ENCODE measurements around the gene CDC42EP2.

The CDC42EP2 gene

DNA sequence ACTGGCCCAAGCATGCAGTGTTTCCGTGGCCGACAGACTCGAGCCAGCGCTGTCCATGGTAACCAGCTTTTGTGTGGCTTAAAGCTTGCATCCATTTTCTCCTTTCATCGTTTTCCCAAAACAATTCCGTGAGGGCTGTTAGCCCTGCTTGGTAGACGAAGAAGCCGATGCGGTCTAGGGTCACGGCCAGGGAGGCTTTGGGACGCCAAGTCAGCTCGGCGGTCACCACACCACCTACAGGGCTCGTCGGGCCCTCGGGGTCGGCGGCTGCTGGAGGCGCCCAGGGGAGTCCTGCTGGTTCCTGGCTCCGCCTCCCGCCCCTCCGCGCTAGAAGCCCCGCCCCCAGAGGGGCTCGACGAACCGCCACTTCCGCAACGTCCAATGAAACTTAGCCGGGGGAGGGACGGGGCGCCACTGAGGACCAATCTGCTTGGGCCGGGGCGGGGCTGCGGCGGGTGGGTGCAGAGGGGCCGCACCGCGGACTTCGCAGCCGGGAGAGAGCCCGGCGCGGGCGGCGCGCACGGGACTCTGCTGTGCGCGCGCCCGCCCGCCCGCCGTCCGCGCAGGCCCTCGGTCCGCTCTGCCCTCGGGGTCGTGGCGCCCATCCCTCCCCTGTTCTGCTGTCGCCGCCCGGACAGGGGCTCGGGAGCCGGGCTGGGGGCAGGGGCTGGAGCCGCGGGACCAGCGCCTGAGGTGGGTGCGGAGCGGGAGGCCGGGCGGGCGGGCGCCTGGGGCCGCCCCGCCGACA is 39.8 kb downstream of the CDC42EP2 start, which contains the start of gene TIGD3:
Gene TIGD3, plus strand, starts transcription at position 487 of the 748 bp plus-strand sequence. CDS start 1,058 bp downstream, outside the sequence.
- Histone ChIP-seq H3K27me3 (ENCODE audit: control insufficient read depth in 5 of 5, insufficient read depth in 4 of 5, low read length in 5 of 5) (peaks cover 7 to 16% (median 8%) of the 10 kb centered on the region in 5 donors), H3K36me3 (ENCODE audit: control insufficient read depth in 5 of 5, insufficient read depth in 5 of 5, low read length in 5 of 5) (peaks cover 3 to 33% (median 30%) of the 10 kb centered on the region in 5 donors), H3K9ac (ENCODE audit: low read length in 5 of 5) (peak within 1 kb of the TSS in 3 of 5 donors; percentile 57 to 72 (median 67)), H3K4me3 (ENCODE audit: low read depth in 1 of 5, low read length in 5 of 5) (peak within 1 kb of the TSS; percentile 65 to 79 (median 76)), H3K27ac (ENCODE audit: low read depth, low read length) (no peak within 1 kb of the TSS), H3K9me3 (ENCODE audit: control insufficient read depth in 5 of 5, low read length in 5 of 5) (no peaks in the 10 kb centered on the region), H3K4me1 (ENCODE audit: control insufficient read depth in 5 of 5, insufficient read depth in 5 of 5, low read length in 5 of 5) (peaks cover 6 to 25% (median 23%) of the 10 kb centered on the region in 5 donors)

DNA sequence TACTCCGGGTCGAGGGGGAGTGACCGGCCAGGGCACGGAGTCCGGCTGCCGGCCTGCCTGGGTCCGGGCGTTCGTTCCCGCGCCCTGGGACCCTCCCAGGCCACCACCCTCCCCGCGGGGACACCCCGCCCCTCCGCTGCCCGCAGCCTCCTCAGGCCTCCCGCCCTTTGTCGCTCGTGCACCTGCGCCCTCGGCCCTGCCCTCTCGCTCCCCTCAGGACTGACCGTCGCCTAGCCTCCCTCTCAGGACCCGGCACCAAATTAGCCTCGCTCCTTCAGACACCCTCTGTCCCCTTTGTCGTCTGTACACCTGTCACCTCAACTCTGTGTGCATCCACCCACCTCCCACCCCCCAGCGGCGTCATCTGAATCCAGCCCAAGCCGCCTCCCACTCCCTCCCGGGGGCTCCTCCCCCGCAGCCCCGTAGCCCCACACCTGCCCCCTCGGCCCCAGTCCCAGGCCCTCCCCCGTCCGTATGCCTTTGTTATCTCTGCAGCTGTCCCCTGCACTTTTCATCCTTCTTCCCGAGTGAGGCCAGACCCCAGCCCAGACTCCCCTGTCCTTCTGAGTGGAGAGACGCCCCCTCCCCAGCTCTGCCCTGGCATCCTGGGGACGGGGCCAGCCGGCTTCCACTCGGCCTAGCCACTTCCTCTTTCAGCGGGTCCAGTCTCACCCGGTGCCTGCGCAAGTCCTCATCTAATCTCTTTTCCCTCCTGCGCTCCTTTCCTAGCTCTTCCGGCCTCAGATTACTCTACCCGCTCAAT is 40.5 kb downstream of the CDC42EP2 start:
- Histone ChIP-seq H3K9me3 (ENCODE audit: control insufficient read depth in 5 of 5, low read length in 5 of 5) (no peaks in the 10 kb centered on the region), H3K4me3 (ENCODE audit: low read depth in 1 of 5, low read length in 5 of 5) (peak overlapping the region in 4 of 5 donors; percentile 44 to 74 (median 64)), H3K27me3 (ENCODE audit: control insufficient read depth in 5 of 5, insufficient read depth in 4 of 5, low read length in 5 of 5) (peaks cover 7 to 16% (median 8%) of the 10 kb centered on the region in 5 donors), H3K27ac (ENCODE audit: low read depth, low read length) (no peak overlapping the region), H3K4me1 (ENCODE audit: control insufficient read depth in 5 of 5, insufficient read depth in 5 of 5, low read length in 5 of 5) (peaks cover 6 to 25% (median 23%) of the 10 kb centered on the region in 5 donors), H3K36me3 (ENCODE audit: control insufficient read depth in 5 of 5, insufficient read depth in 5 of 5, low read length in 5 of 5) (peaks cover 0 to 26% (median 24%) of the 10 kb centered on the region in 5 donors), H3K9ac (ENCODE audit: low read length in 5 of 5) (peak overlapping the region in 3 of 5 donors; percentile 57 to 72 (median 59))

DNA sequence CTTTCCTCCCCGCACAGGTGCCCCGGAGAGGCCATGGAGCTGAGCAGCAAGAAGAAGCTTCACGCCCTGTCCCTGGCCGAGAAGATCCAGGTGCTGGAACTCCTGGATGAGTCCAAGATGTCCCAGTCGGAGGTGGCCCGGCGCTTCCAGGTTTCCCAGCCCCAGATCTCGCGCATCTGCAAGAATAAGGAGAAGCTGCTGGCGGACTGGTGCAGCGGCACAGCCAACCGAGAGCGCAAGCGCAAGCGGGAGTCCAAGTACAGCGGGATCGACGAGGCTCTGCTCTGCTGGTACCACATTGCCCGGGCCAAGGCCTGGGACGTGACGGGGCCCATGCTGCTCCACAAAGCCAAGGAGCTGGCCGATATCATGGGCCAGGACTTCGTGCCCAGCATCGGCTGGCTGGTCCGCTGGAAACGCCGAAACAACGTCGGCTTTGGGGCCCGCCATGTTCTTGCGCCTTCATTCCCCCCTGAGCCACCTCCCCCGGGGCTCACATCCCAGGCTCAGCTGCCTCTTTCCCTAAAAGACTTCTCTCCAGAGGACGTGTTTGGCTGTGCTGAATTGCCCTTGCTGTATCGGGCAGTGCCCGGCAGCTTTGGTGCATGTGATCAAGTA is 41.2 kb downstream of the CDC42EP2 start:
- Histone ChIP-seq H3K27me3 (ENCODE audit: control insufficient read depth in 5 of 5, insufficient read depth in 4 of 5, low read length in 5 of 5) (peaks cover 7 to 16% (median 8%) of the 10 kb centered on the region in 5 donors), H3K9ac (ENCODE audit: low read length in 5 of 5) (peak overlapping the region in 1 of 5 donors; percentile 28), H3K4me3 (ENCODE audit: low read depth in 1 of 5, low read length in 5 of 5) (peak overlapping the region in 4 of 5 donors; percentile 30 to 74 (median 42)), H3K27ac (ENCODE audit: low read depth, low read length) (no peak overlapping the region), H3K9me3 (ENCODE audit: control insufficient read depth in 5 of 5, low read length in 5 of 5) (no peaks in the 10 kb centered on the region), H3K4me1 (ENCODE audit: control insufficient read depth in 5 of 5, insufficient read depth in 5 of 5, low read length in 5 of 5) (peaks cover 6 to 25% (median 23%) of the 10 kb centered on the region in 5 donors), H3K36me3 (ENCODE audit: control insufficient read depth in 5 of 5, insufficient read depth in 5 of 5, low read length in 5 of 5) (peaks cover 0 to 19% (median 18%) of the 10 kb centered on the region in 5 donors)

DNA sequence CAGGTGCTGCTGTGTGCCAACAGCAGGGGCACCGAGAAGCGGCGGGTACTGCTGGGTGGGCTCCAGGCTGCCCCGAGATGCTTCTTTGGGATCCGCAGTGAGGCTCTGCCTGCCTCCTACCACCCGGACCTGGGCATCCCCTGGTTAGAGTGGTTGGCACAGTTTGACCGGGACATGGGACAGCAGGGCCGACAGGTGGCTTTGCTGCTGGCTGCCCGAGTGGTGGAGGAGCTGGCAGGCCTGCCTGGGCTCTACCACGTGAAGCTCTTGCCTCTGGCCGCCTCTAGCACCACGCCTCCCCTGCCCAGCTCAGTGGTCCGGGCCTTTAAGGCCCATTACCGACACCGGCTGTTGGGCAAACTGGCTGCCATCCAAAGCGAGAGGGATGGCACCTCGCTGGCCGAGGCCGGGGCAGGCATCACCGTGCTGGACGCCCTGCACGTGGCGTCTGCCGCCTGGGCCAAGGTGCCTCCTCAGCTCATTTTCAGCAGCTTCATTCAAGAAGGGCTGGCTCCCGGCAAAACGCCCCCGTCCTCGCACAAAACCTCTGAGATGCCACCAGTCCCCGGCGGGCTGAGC is 41.8 kb downstream of the CDC42EP2 start:
- peaks cover 0 to 13% (median 12%) of the 10 kb centered on the region in 5 donors for H3K36me3 ChIP-seq (ENCODE audit: control insufficient read depth in 5 of 5, insufficient read depth in 5 of 5, low read length in 5 of 5)
- no peak overlapping the region for H3K9ac ChIP-seq (ENCODE audit: low read length in 5 of 5)
- peaks cover 7 to 16% (median 8%) of the 10 kb centered on the region in 5 donors for H3K27me3 ChIP-seq (ENCODE audit: control insufficient read depth in 5 of 5, insufficient read depth in 4 of 5, low read length in 5 of 5)
- H3K4me1 ChIP-seq (ENCODE audit: control insufficient read depth in 5 of 5, insufficient read depth in 5 of 5, low read length in 5 of 5) = peaks cover 6 to 25% (median 23%) of the 10 kb centered on the region in 5 donors
- no peaks in the 10 kb centered on the region for H3K9me3 ChIP-seq (ENCODE audit: control insufficient read depth in 5 of 5, low read length in 5 of 5)
- H3K4me3 ChIP-seq (ENCODE audit: low read depth in 1 of 5, low read length in 5 of 5) = no peak overlapping the region
- H3K27ac ChIP-seq (ENCODE audit: low read depth, low read length) = no peak overlapping the region

DNA sequence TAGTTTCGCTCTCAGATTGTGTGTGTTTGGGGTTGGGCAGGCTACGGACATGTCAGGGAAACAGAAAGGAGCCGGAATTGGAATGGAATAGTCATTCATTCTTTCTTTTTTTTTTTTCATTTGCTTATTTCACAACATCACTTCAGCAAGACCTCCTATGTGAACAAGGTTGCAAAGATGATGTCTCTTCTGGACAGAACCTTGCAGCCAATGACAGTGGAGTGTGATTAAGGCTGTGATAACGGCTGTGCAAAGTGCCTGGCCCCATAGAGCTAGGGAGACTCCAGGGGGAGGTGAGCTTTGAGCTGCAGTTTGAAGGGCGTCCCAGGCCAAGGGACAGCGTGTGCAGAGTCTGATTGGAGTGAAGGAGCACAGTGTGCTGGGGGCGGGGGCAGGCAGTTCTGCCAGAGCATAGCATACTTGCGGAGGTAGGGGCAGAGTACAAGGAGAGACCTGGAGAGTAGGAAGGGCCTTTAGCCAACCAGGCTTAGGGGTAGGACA is 43.2 kb downstream of the CDC42EP2 start:
- H3K9ac ChIP-seq (ENCODE audit: low read length in 5 of 5) = no peak overlapping the region
- peaks cover 7 to 16% (median 8%) of the 10 kb centered on the region in 5 donors for H3K27me3 ChIP-seq (ENCODE audit: control insufficient read depth in 5 of 5, insufficient read depth in 4 of 5, low read length in 5 of 5)
- no peaks in the 10 kb centered on the region for H3K9me3 ChIP-seq (ENCODE audit: control insufficient read depth in 5 of 5, low read length in 5 of 5)
- no peaks in the 10 kb centered on the region for H3K36me3 ChIP-seq (ENCODE audit: control insufficient read depth in 5 of 5, insufficient read depth in 5 of 5, low read length in 5 of 5)
- H3K4me1 ChIP-seq (ENCODE audit: control insufficient read depth in 5 of 5, insufficient read depth in 5 of 5, low read length in 5 of 5) = peaks cover 6 to 25% (median 23%) of the 10 kb centered on the region in 5 donors
- no peak overlapping the region for H3K4me3 ChIP-seq (ENCODE audit: low read depth in 1 of 5, low read length in 5 of 5)
- H3K27ac ChIP-seq (ENCODE audit: low read depth, low read length) = no peak overlapping the region

DNA sequence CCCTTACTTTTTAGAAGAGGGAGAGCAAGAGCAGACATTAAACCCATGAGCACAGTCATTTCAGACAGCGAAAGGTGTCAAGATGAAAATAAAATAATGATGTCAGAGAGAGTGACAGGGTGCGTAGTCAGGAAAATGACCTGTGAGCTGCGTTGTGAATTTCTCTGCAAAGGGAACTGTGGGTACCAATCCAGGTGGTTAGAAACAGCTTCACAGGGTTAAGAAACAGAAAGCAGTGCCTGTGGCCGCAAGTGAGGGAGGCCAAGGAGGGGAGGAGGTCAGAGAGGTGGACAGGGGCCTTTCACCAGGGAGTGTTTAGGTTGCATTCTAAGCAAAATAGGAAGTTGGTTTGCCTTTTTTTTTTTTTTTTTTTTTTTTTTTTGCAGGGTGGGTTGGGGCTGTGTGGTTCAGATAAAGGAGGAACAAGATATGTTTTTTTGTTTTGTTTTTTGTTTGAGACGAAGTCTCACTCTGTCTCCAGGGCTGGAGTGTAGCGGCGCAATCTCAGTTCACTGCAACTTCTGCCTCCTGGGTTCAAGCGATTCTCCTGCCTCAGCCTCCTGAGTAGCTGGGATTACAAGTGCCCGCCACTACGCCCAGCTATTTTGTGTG is 47.8 kb downstream of the CDC42EP2 start:
- Histone ChIP-seq H3K4me1 (ENCODE audit: control insufficient read depth in 5 of 5, insufficient read depth in 5 of 5, low read length in 5 of 5) (peaks cover 0 to 3% (median 0%) of the 10 kb centered on the region in 5 donors), H3K9ac (ENCODE audit: low read length in 5 of 5) (no peak overlapping the region), H3K36me3 (ENCODE audit: control insufficient read depth in 5 of 5, insufficient read depth in 5 of 5, low read length in 5 of 5) (no peaks in the 10 kb centered on the region), H3K9me3 (ENCODE audit: control insufficient read depth in 5 of 5, low read length in 5 of 5) (no peaks in the 10 kb centered on the region), H3K27me3 (ENCODE audit: control insufficient read depth in 5 of 5, insufficient read depth in 4 of 5, low read length in 5 of 5) (no peaks in the 10 kb centered on the region), H3K27ac (ENCODE audit: low read depth, low read length) (no peak overlapping the region), H3K4me3 (ENCODE audit: low read depth in 1 of 5, low read length in 5 of 5) (no peak overlapping the region)

DNA sequence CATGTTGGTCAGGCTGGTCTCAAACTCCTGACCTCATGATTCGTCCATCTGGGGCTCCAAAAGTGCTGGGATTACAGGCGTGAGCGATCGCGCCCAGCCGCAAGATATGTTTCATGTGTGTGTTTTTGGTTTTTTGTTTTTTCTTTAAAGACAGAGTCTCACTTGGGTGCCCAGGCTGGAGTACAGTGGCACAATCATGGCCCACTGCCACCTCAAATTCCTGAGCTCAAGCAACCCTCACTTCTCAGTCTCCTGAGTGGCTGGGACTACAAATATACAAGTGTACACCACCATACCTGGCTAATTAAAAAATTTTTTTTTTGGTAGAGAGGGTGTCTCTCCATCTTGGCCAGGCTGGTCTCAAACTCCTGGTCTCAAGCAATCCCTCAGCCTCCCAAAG is 48.3 kb downstream of the CDC42EP2 start:
- peaks cover 0 to 3% (median 0%) of the 10 kb centered on the region in 5 donors for H3K4me1 ChIP-seq (ENCODE audit: control insufficient read depth in 5 of 5, insufficient read depth in 5 of 5, low read length in 5 of 5)
- no peaks in the 10 kb centered on the region for H3K9me3 ChIP-seq (ENCODE audit: control insufficient read depth in 5 of 5, low read length in 5 of 5)
- no peaks in the 10 kb centered on the region for H3K27me3 ChIP-seq (ENCODE audit: control insufficient read depth in 5 of 5, insufficient read depth in 4 of 5, low read length in 5 of 5)
- H3K4me3 ChIP-seq (ENCODE audit: low read depth in 1 of 5, low read length in 5 of 5) = no peak overlapping the region
- no peak overlapping the region for H3K27ac ChIP-seq (ENCODE audit: low read depth, low read length)
- no peaks in the 10 kb centered on the region for H3K36me3 ChIP-seq (ENCODE audit: control insufficient read depth in 5 of 5, insufficient read depth in 5 of 5, low read length in 5 of 5)
- H3K9ac ChIP-seq (ENCODE audit: low read length in 5 of 5) = no peak overlapping the region

DNA sequence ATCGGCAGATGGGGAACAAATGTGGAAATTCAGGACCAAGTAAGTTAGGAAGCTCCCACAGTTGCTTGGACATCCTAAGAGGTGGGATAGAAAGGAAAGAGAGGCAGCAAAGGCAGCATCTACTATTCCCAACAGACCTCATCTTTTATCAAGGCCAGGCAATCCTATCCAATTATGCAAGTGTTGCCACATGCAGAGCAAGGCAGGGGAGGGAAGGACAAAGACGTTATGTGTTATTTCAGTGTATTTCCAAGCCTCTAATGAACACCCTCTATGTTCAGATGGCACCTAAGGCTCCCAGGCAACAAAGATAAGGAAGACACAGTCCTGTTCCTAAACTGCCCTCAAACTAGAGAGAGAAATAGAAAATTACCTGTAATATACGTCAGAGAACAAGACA is 49.1 kb downstream of the CDC42EP2 start:
- H3K36me3 ChIP-seq (ENCODE audit: control insufficient read depth in 5 of 5, insufficient read depth in 5 of 5, low read length in 5 of 5) = no peaks in the 10 kb centered on the region
- H3K4me3 ChIP-seq (ENCODE audit: low read depth in 1 of 5, low read length in 5 of 5) = no peak overlapping the region
- H3K27ac ChIP-seq (ENCODE audit: low read depth, low read length) = no peak overlapping the region
- H3K9ac ChIP-seq (ENCODE audit: low read length in 5 of 5) = no peak overlapping the region
- no peaks in the 10 kb centered on the region for H3K9me3 ChIP-seq (ENCODE audit: control insufficient read depth in 5 of 5, low read length in 5 of 5)
- H3K4me1 ChIP-seq (ENCODE audit: control insufficient read depth in 5 of 5, insufficient read depth in 5 of 5, low read length in 5 of 5) = peaks cover 0 to 3% (median 0%) of the 10 kb centered on the region in 5 donors
- H3K27me3 ChIP-seq (ENCODE audit: control insufficient read depth in 5 of 5, insufficient read depth in 4 of 5, low read length in 5 of 5) = no peaks in the 10 kb centered on the region

DNA sequence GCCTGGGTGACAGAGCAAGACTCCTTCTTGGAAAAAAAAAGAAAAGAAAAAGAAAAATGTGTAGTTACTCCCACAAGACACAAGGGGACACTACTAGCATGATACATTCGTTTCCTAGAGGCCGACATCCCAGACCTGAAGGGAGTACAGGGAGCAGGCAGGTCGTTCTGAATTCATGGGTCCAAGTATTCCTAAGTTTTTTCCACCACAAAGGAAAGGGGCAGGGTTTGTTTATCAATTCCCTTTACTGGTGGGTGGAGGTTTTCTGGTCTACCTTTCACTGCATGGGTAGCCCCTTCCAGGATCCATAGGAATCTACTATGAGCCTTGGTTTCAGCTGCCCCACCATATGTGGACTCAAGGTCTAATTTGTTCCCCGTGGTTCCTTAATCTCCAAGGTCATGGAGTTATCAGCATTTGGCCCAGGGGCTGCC is 51.7 kb downstream of the CDC42EP2 start:
- no peak overlapping the region for H3K9ac ChIP-seq (ENCODE audit: low read length in 5 of 5)
- H3K9me3 ChIP-seq (ENCODE audit: control insufficient read depth in 5 of 5, low read length in 5 of 5) = no peaks in the 10 kb centered on the region
- H3K27ac ChIP-seq (ENCODE audit: low read depth, low read length) = no peak overlapping the region
- H3K4me3 ChIP-seq (ENCODE audit: low read depth in 1 of 5, low read length in 5 of 5) = no peak overlapping the region
- peaks cover 0 to 3% (median 2%) of the 10 kb centered on the region in 5 donors for H3K4me1 ChIP-seq (ENCODE audit: control insufficient read depth in 5 of 5, insufficient read depth in 5 of 5, low read length in 5 of 5)
- no peaks in the 10 kb centered on the region for H3K27me3 ChIP-seq (ENCODE audit: control insufficient read depth in 5 of 5, insufficient read depth in 4 of 5, low read length in 5 of 5)
- H3K36me3 ChIP-seq (ENCODE audit: control insufficient read depth in 5 of 5, insufficient read depth in 5 of 5, low read length in 5 of 5) = no peaks in the 10 kb centered on the region
